ENCODE data around the gene RASA3. TPM values are rescaled to one million over a fixed set of nuclear protein-coding genes. Genes with fewer than 3 reads are reported as not detected.

The RASA3 gene
- total and polyA plus RNA-seq, 2 of the 4 experiments (the other 2 are of a cell fraction) = 21.0 to 31.4 TPM

GRCh38 chr13:113958373-113958772, 174.1 kb downstream of the RASA3 start:
- CTCF ChIA-PET = no interaction called here
- dilution Hi-C loops (cut with HindIII; ENCODE audit: low sequenced_read_pairs, unreplicated experiment) = no loop called here
- Histone ChIP-seq H2BK120ac (ENCODE audit: low read depth, low read length) (no peak overlapping the region), H3K14ac (replicated peaks; ENCODE audit: low read depth, low read length) (no peak overlapping the region), H3K4me3 (ENCODE audit: insufficient read depth, low read depth, low read length) (no peak overlapping the region), H3K56ac (ENCODE audit: extremely low read depth, insufficient read depth, low read length) (no peak overlapping the region), H4K8ac (ENCODE audit: low read depth in 2 of 2, low read length in 2 of 2) (no peak overlapping the region), H2BK20ac (ENCODE audit: low read depth, low read length) (no peak overlapping the region), H4K5ac (ENCODE audit: low read depth, low read length) (no peak overlapping the region), H4K20me1 (ENCODE audit: insufficient read depth, low read length) (peaks cover 8% of the 10 kb centered on the region; the same call in 1 of the 2 replicates), H3K27me3 (ENCODE audit: control insufficient read depth, insufficient read depth, low read length) (no peaks in the 10 kb centered on the region), H3K36me3 (ENCODE audit: control insufficient read depth, insufficient read depth, low read length) (peaks cover 38% of the 10 kb centered on the region), H3K23ac (ENCODE audit: low read depth, low read length) (no peak overlapping the region), H2BK5ac (ENCODE audit: low read depth, low read length, poor library complexity, severe bottlenecking) (no peak overlapping the region), H2AK5ac (ENCODE audit: low read depth, low read length) (no peak overlapping the region), H3K79me1 (ENCODE audit: low read depth in 1 of 2, low read length in 2 of 2) (peaks cover 0 to 11% of the 10 kb centered on the region in 2 experiments; a peak in 2 of 4 replicates), H3K27ac (ENCODE audit: insufficient read depth, low read length) (no peak overlapping the region), H2AFZ (replicated peaks; ENCODE audit: low read length, poor library complexity) (no peak overlapping the region), H2BK15ac (ENCODE audit: low read depth, low read length) (no peak overlapping the region), H3K4ac (ENCODE audit: low read depth, low read length) (no peak overlapping the region), H3K4me1 (ENCODE audit: control insufficient read depth, insufficient read depth, low read length) (peaks cover 2% of the 10 kb centered on the region; the same call in 1 of the 2 replicates), H2AK9ac (replicated peaks; ENCODE audit: low read depth, low read length, poor library complexity) (no peak overlapping the region), H3K9me3 (ENCODE audit: control insufficient read depth, insufficient read depth, low read length) (peaks cover 20% of the 10 kb centered on the region), H4K91ac (ENCODE audit: insufficient read depth, low read depth, low read length) (no peak overlapping the region), H3K4me2 (ENCODE audit: low read depth, low read length) (no peak overlapping the region), H3K9me1 (ENCODE audit: insufficient read depth, low read length) (no peaks in the 10 kb centered on the region), H3K18ac (ENCODE audit: low read depth, low read length) (no peak overlapping the region), H3K9ac (ENCODE audit: low read depth, low read length) (no peak overlapping the region)
- no TSS peak for BruUV-seq (replicated peaks)
- DNase-seq = no peak
- POLR2A ChIA-PET (ENCODE audit: unreplicated experiment) = no interaction called here
- TF ChIP-seq RCOR1 (IDR thresholded peaks at IDR 0.05; ENCODE audit: insufficient replicate concordance, low read length) (no peak), FOS (IDR thresholded peaks at IDR 0.05; ENCODE audit: low read depth, low read length) (no peak), BHLHE40 (IDR thresholded peaks at IDR 0.05; ENCODE audit: low read depth, low read length) (no peak), NFE2L2 (IDR thresholded peaks at IDR 0.05; ENCODE audit: low read depth, low read length) (no peak), CEBPB (IDR thresholded peaks at IDR 0.05; ENCODE audit: low read depth, low read length) (no peak), MAFK (IDR thresholded peaks at IDR 0.05; ENCODE audit: low read depth, low read length) (no peak), MXI1 (IDR thresholded peaks at IDR 0.05; ENCODE audit: borderline replicate concordance, low read depth, low read length) (no peak), RFX5 (IDR thresholded peaks at IDR 0.05; ENCODE audit: low read depth, low read length) (no peak), RAD21 (IDR thresholded peaks at IDR 0.05; ENCODE audit: low read length) (no peak)
- TF ChIP-seq, protein P1, sequence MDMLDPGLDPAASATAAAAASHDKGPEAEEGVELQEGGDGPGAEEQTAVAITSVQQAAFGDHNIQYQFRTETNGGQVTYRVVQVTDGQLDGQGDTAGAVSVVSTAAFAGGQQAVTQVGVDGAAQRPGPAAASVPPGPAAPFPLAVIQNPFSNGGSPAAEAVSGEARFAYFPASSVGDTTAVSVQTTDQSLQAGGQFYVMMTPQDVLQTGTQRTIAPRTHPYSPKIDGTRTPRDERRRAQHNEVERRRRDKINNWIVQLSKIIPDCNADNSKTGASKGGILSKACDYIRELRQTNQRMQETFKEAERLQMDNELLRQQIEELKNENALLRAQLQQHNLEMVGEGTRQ (IDR thresholded peaks at IDR 0.05; ENCODE audit: low read depth, low read length) = no peak
- TF ChIP-seq, protein P2, sequence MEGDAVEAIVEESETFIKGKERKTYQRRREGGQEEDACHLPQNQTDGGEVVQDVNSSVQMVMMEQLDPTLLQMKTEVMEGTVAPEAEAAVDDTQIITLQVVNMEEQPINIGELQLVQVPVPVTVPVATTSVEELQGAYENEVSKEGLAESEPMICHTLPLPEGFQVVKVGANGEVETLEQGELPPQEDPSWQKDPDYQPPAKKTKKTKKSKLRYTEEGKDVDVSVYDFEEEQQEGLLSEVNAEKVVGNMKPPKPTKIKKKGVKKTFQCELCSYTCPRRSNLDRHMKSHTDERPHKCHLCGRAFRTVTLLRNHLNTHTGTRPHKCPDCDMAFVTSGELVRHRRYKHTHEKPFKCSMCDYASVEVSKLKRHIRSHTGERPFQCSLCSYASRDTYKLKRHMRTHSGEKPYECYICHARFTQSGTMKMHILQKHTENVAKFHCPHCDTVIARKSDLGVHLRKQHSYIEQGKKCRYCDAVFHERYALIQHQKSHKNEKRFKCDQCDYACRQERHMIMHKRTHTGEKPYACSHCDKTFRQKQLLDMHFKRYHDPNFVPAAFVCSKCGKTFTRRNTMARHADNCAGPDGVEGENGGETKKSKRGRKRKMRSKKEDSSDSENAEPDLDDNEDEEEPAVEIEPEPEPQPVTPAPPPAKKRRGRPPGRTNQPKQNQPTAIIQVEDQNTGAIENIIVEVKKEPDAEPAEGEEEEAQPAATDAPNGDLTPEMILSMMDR (conservative IDR thresholded peaks at IDR 0.05; ENCODE audit: low read depth, low read length) = no peak
- TF ChIP-seq, protein P3, sequence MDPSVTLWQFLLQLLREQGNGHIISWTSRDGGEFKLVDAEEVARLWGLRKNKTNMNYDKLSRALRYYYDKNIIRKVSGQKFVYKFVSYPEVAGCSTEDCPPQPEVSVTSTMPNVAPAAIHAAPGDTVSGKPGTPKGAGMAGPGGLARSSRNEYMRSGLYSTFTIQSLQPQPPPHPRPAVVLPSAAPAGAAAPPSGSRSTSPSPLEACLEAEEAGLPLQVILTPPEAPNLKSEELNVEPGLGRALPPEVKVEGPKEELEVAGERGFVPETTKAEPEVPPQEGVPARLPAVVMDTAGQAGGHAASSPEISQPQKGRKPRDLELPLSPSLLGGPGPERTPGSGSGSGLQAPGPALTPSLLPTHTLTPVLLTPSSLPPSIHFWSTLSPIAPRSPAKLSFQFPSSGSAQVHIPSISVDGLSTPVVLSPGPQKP (IDR thresholded peaks at IDR 0.05; ENCODE audit: borderline replicate concordance, low read depth, low read length) = no peak
- 91% methylated on average over 14 of the region's 22 CpGs; no CpG with 5 or more reads in 1 of the 2 experiments for WGBS, 2 experiments (ENCODE audit: extremely low coverage in 2 of 2, insufficient read length in 1 of 2)
- in situ Hi-C loops (cut with MboI; ENCODE audit: low sequenced_read_pairs) = no loop called here
- ATAC-seq (ENCODE audit: low read depth) = no peak
- intact Hi-C loops (cut with micrococcal nuclease) = no loop called here

Data from IMR-90 (cell line).